Neural progenitor cell (in vitro differentiated cells): ENCODE data around the gene RIPOR2.

Source experiments
- EZH2phosphoT487 ChIP-seq: fragments of 200-600 bp; sonication (generic); IDR thresholded peaks from 2 replicates; pipeline ENCODE4 v1.6.1; 2017; ENCODE audit warnings: antibody characterized with exemption
- TF ChIP-seq, protein P1 (sequence below): fragments of 200-600 bp; sonication (generic); IDR thresholded peaks from 2 replicates; pipeline ENCODE4 v1.5.1; 2017; ENCODE audit warnings: antibody characterized with exemption, mild to moderate bottlenecking

GRCh38 chr6:24949020-24949569, 13.3 kb upstream of the RIPOR2 start:
- TF ChIP-seq, protein P1, sequence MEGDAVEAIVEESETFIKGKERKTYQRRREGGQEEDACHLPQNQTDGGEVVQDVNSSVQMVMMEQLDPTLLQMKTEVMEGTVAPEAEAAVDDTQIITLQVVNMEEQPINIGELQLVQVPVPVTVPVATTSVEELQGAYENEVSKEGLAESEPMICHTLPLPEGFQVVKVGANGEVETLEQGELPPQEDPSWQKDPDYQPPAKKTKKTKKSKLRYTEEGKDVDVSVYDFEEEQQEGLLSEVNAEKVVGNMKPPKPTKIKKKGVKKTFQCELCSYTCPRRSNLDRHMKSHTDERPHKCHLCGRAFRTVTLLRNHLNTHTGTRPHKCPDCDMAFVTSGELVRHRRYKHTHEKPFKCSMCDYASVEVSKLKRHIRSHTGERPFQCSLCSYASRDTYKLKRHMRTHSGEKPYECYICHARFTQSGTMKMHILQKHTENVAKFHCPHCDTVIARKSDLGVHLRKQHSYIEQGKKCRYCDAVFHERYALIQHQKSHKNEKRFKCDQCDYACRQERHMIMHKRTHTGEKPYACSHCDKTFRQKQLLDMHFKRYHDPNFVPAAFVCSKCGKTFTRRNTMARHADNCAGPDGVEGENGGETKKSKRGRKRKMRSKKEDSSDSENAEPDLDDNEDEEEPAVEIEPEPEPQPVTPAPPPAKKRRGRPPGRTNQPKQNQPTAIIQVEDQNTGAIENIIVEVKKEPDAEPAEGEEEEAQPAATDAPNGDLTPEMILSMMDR, result no peak
- TF ChIP-seq EZH2phosphoT487, result no peak
